ENCODE data around the gene PAX5. TPM values are rescaled to one million over a fixed set of nuclear protein-coding genes. Genes with fewer than 3 reads are reported as not detected.

PAX5 gene
- total and polyA plus RNA-seq, 2 of the 13 experiments (the other 11 are each of a cell fraction or from before 2014, with no cell fraction given), result not detected

- peak; percentile 99 for TF ChIP-seq KLF6 (CRISPR knock-in tag; IDR thresholded peaks at IDR 0.05)
- peak; percentile 85 for TF ChIP-seq ATF3 (CRISPR knock-in tag; IDR thresholded peaks at IDR 0.05)
- TF ChIP-seq ZNF629 (CRISPR knock-in tag; conservative IDR thresholded peaks at IDR 0.05), result peak; percentile 81
- TF ChIP-seq ZNF747 (CRISPR knock-in tag; IDR thresholded peaks at IDR 0.05; ENCODE audit: borderline replicate concordance), result peak; percentile 61; the same call in 1 of the 2 replicates
- TF ChIP-seq HMG20B (CRISPR knock-in tag; conservative IDR thresholded peaks at IDR 0.05), result peak; percentile 55
- peak; percentile 95 for TF ChIP-seq ZNF883 (CRISPR knock-in tag; IDR thresholded peaks at IDR 0.05; ENCODE audit: not compliant biosample characterization)
- TF ChIP-seq NFAT5 (CRISPR knock-in tag; IDR thresholded peaks at IDR 0.05), result peak; percentile 99
- TF ChIP-seq SRSF4 (IDR thresholded peaks at IDR 0.05; ENCODE audit: low read depth, low read length, poor library complexity, severe bottlenecking), result no peak
- peak; percentile 85; the same call in 1 of the 2 replicates for TF ChIP-seq ZNF782 (CRISPR knock-in tag; IDR thresholded peaks at IDR 0.05; ENCODE audit: borderline replicate concordance)
- no peak for TF ChIP-seq FUBP1 (CRISPR knock-in tag; IDR thresholded peaks at IDR 0.05; ENCODE audit: borderline replicate concordance)
- no peak for TF ChIP-seq ZNF775 (CRISPR knock-in tag; IDR thresholded peaks at IDR 0.05; ENCODE audit: borderline replicate concordance)
- peak; percentile 93; the same call in 1 of the 2 replicates for TF ChIP-seq ZNF784 (CRISPR knock-in tag; IDR thresholded peaks at IDR 0.05; ENCODE audit: borderline replicate concordance)
- TF ChIP-seq HMG20A (CRISPR knock-in tag; IDR thresholded peaks at IDR 0.05; ENCODE audit: borderline replicate concordance), result 0 out of 2 replicates have a peak, but pooled peaks have one; percentile 28
- 0 out of 2 replicates have a peak, but pooled peaks have one; percentile 51 for TF ChIP-seq CSRNP2 (CRISPR knock-in tag; conservative IDR thresholded peaks at IDR 0.05; ENCODE audit: low read depth)
- TF ChIP-seq ZNF292 (CRISPR knock-in tag; IDR thresholded peaks at IDR 0.05; ENCODE audit: borderline replicate concordance, low read depth), result no peak
- peak; percentile 97 for TF ChIP-seq ZNF616 (CRISPR knock-in tag; IDR thresholded peaks at IDR 0.05; ENCODE audit: low read depth)
- TF ChIP-seq ZNF569 (CRISPR knock-in tag; IDR thresholded peaks at IDR 0.05; ENCODE audit: borderline replicate concordance), result no peak
Observed at GRCh38 chr9:37027582-37028419, 6.3 kb downstream of the PAX5 start (continued).

Measured in HepG2 (cell line).